BE2C (cell line): Measurements from ENCODE around the gene TARS1.
"Not testable (repeated sequence)": the region's sequence is repeated elsewhere in the genome, so short reads cannot be mapped to it uniquely, and the experiment has no call there.

Experiments
- DNase-seq: peaks from one replicate; pipeline ENCODE4 v3.0.0-alpha.2; 2020
- H3K27me3 ChIP-seq: fragments of 250-450 bp; sonication (Bioruptor Pico); 2 replicates; pipeline ENCODE4 v1.5.1; 2020; ENCODE audit warnings: mild to moderate bottlenecking
- H3K36me3 ChIP-seq: fragments of 250-450 bp; sonication (Bioruptor Pico); 2 replicates; pipeline ENCODE4 v1.5.1; 2020; ENCODE audit warnings: mild to moderate bottlenecking
- H3K4me1 ChIP-seq: fragments of 250-450 bp; sonication (Bioruptor Pico); 2 replicates; pipeline ENCODE4 v1.5.1; 2020
- H3K4me3 ChIP-seq: 2 replicates; pipeline ENCODE4 v1.5.1; 2011; ENCODE audit warnings: low read depth, low read length
- H3K9me3 ChIP-seq: fragments of 250-450 bp; sonication (Bioruptor Pico); 2 replicates; pipeline ENCODE4 v1.5.1; 2020
- CTCF ChIP-seq: IDR thresholded peaks from 2 replicates; pipeline ENCODE4 v1.5.1; 2012; ENCODE audit warnings: mild to moderate bottlenecking, low read depth, low read length

The TARS1 gene

DNA sequence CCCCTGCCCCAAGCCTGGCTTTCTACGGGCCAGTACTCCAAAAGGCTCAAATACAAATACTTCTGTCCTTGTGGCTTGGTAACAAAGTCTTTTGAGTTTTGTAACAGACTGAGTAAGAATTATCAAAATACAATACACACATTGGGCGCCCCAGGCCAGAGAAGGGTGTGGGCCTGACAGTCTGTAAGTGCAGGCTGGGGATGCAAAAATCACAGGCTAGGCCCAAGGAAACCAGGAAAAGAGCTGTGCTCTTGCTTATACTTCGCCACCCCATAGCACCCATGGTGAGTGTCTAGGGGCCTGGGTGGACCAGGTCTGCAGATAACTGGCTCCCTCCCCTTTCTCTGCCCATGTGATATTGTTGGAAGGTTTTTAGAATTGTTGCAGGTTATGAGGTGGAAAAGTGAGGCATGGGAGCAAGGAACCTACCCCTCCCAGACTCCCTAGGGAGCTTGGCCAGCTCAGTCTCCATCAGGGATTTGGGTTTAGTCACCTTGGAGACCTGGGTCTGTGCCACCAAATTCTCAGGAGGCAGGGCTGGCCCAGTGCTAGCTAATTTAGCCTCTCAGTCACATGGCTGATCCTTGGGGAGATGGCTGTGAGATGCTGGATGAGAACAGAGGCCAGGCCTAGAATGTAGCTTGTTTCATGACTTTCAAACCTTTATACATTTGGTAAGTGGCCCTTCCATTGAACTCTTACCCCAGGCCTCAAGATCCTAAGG lies 72.9 kb downstream of the TARS1 start:
- DNase-seq: no peak
- no peaks in the 10 kb centered on the region; the same call in 1 of the 2 replicates for H3K9me3 ChIP-seq
- no peak overlapping the region for H3K4me3 ChIP-seq

GRCh38 chr5:33515366-33515765 lies 74.6 kb downstream of the TARS1 start:
- not testable (repeated sequence) for H3K4me1 ChIP-seq, H3K9me3 ChIP-seq, H3K27me3 ChIP-seq, DNase-seq, H3K4me3 ChIP-seq, H3K36me3 ChIP-seq

More for the DNA sequence above, 72.9 kb downstream of the TARS1 start:
- H3K36me3 ChIP-seq: no peaks in the 10 kb centered on the region
- H3K27me3 ChIP-seq: no peaks in the 10 kb centered on the region
- H3K4me1 ChIP-seq: no peaks in the 10 kb centered on the region
- TF ChIP-seq CTCF: no peak

DNA sequence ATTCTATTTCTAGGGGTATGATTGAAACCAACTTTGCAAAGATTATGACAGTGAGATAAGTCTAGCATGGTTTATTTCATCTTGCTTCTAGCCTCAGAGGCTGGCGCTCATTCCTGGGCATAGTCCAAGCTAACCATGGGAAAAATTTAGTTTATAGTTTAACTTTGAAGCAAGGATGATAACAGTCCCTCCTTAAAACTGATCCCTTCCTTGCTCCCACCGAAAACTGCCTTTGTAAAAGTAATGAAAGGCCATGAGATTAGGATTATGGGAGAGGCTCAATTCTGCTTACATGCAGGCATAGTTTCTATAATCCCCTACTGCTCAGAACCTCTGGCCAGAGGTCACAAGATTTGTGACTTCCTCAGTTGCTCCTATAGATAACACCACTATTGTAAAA lies 75.7 kb downstream of the TARS1 start:
- no peak for TF ChIP-seq CTCF
- Histone ChIP-seq H3K4me1 (no peaks in the 10 kb centered on the region), H3K36me3 (no peaks in the 10 kb centered on the region), H3K9me3 (no peaks in the 10 kb centered on the region; the same call in 1 of the 2 replicates), H3K4me3 (no peak overlapping the region), H3K27me3 (no peaks in the 10 kb centered on the region)
- no peak for DNase-seq
